Ishikawa (cell line): Measurements from ENCODE around the gene IL17RE.

ENCODE experiments used
- CEBPB ChIP-seq: IDR thresholded peaks from 2 replicates; pipeline ENCODE4 v1.6.1; 2012
- CREB1 ChIP-seq: IDR thresholded peaks from 2 replicates; pipeline ENCODE4 v1.6.1; 2012; ENCODE audit warnings: low read depth
- EGR1 ChIP-seq: IDR thresholded peaks from 2 replicates; pipeline ENCODE4 v1.6.1; 2012
- EP300 ChIP-seq: IDR thresholded peaks from 2 replicates; pipeline ENCODE4 v1.6.1; 2012; ENCODE audit warnings: borderline replicate concordance
- FOXM1 ChIP-seq: IDR thresholded peaks from 2 replicates; pipeline ENCODE4 v1.6.1; 2012; ENCODE audit warnings: low read depth, borderline replicate concordance
- RAD21 ChIP-seq: IDR thresholded peaks from 2 replicates; pipeline ENCODE4 v1.6.1; 2012; ENCODE audit warnings: low read depth
- REST ChIP-seq: IDR thresholded peaks from 2 replicates; pipeline ENCODE4 v1.6.1; 2012; ENCODE audit warnings: low read depth, mild to moderate bottlenecking
- TAF1 ChIP-seq: IDR thresholded peaks from 2 replicates; pipeline ENCODE4 v1.6.1; 2012; ENCODE audit warnings: low read depth, mild to moderate bottlenecking
- TEAD4 ChIP-seq: IDR thresholded peaks from 2 replicates; pipeline ENCODE4 v1.6.1; 2012
- YY1 ChIP-seq: IDR thresholded peaks from 2 replicates; pipeline ENCODE4 v1.6.1; 2012; ENCODE audit warnings: low read depth
- TF ChIP-seq, protein P1 (sequence below): IDR thresholded peaks from 2 replicates; pipeline ENCODE4 v1.6.1; 2012

- TF ChIP-seq CEBPB (no peak), TAF1 (no peak), REST (no peak), TEAD4 (no peak), EP300 (no peak), CREB1 (no peak), YY1 (no peak), FOXM1 (no peak), RAD21 (no peak), EGR1 (no peak)
- TF ChIP-seq, protein P1, sequence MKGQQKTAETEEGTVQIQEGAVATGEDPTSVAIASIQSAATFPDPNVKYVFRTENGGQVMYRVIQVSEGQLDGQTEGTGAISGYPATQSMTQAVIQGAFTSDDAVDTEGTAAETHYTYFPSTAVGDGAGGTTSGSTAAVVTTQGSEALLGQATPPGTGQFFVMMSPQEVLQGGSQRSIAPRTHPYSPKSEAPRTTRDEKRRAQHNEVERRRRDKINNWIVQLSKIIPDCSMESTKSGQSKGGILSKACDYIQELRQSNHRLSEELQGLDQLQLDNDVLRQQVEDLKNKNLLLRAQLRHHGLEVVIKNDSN: no peak
Measured at GRCh38 chr3:9942934-9943690, 40.5 kb downstream of the IL17RE start.
